ENCODE results near the gene OSTN. TPM values are rescaled to one million over a fixed set of nuclear protein-coding genes. Genes with fewer than 3 reads are reported as not detected.
"Not testable (repeated sequence)": the region's sequence is repeated elsewhere in the genome, so short reads cannot be mapped to it uniquely, and the experiment has no call there.

The OSTN gene
- total RNA-seq, 2 donors from 2014 or later, result not detected

DNA sequence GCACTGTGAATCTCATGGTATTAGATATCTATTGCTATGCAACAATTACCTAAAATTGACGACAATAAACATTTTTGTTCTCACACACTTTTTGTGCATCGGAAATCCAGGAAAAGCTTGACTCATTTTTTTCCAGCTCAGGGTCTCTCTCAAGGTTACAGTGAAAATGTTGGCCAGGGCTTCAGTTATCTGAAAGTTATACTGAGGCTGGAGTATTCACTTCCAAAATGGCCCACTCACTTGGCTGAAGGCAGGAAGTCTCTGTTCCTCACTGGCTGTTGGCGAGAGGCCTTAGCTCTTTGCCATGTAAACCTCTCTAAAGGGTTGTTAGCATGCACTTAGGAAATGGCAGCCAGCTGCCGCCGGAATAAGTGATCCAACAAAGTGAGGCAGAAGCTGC lies 41.4 kb downstream of the OSTN start:
- Mint-ChIP-seq H3K4me1 (no peaks in the 10 kb centered on the region), H3K27ac (no peak overlapping the region), H3K27me3 (no peaks in the 10 kb centered on the region), H3K9me3 (no peaks in the 10 kb centered on the region), H3K36me3 (ENCODE audit: low read depth) (no peaks in the 10 kb centered on the region), H3K4me3 (no peak overlapping the region)
- ATAC-seq (replicated peaks), result no peak

DNA sequence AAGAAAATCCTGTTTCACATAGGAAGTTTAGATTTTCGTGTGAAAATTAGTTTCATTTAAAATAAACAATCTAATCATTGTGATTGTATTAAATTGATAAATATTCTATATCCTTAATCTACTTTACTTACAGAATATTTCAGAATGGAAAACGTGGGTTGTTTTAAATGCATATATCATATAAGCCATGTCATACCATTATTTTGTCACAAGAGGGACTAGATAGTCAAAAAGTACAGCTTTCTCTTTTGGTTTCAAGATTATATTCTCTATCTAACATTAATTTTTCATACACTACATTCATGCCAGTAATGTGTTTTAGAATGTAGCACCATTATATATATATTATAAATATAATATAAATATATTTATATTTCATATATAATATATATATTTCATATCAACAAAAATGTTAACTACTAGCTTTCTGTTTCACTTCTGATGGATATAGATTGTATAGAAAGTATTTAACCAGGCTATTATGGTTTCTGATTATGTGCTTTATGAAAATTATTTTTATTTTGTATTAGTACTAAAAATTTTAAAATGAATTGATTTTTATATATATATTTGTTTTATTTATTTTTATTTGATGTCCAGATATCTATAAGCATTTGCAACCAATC lies 45.3 kb downstream of the OSTN start:
- Mint-ChIP-seq H3K4me3 (no peak overlapping the region), H3K27ac (no peak overlapping the region), H3K36me3 (ENCODE audit: low read depth) (no peaks in the 10 kb centered on the region), H3K27me3 (no peaks in the 10 kb centered on the region), H3K4me1 (no peaks in the 10 kb centered on the region), H3K9me3 (no peaks in the 10 kb centered on the region)
- ATAC-seq (replicated peaks), result no peak

DNA sequence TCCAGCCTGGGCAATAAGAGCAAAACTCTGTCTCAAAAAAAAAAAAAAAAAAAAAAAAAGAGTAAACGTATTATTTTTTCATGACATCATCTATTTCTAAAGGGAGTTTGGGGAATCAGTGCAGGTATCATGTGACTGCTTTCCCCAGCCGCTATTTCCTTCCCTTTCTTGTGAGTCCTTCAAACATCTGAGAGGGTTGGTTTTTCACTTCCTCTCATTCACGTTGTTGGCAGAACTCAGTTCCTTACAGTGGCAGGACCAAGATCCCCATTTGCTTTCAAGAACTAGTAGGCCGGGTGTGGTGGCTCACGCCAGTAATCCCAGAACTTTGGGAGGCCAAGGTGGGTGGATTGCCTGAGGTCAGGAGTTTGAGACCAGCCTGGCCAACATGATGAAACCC lies 47.0 kb downstream of the OSTN start:
- H3K27ac Mint-ChIP-seq; H3K4me1 Mint-ChIP-seq; H3K27me3 Mint-ChIP-seq; H3K9me3 Mint-ChIP-seq; H3K4me3 Mint-ChIP-seq; H3K36me3 Mint-ChIP-seq (ENCODE audit: low read depth); ATAC-seq (replicated peaks): not testable (repeated sequence)

DNA sequence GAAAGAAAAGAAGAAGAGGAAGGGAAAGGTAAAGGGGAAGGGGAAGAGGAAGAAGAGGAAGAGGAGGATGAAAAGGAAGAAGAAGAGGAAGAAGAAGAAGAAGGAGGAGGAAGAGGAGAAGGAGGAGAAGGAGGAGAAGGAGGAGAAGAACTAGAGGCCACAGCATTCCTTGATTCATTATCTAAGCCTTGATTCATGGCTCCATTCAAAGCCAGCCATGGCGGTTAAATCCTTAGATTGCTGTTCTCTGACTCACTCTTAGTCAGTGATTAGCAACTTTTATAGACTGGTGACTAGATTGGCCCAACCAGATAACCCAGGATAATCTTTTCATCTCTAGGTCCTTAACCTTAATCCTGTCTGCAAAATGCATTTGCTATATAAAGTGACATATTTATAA lies 47.6 kb downstream of the OSTN start:
- Mint-ChIP-seq H3K4me3 (no peak overlapping the region), H3K4me1 (no peaks in the 10 kb centered on the region), H3K27ac (no peak overlapping the region), H3K27me3 (no peaks in the 10 kb centered on the region), H3K9me3 (no peaks in the 10 kb centered on the region), H3K36me3 (ENCODE audit: low read depth) (no peaks in the 10 kb centered on the region)
- no peak for ATAC-seq (replicated peaks)

DNA sequence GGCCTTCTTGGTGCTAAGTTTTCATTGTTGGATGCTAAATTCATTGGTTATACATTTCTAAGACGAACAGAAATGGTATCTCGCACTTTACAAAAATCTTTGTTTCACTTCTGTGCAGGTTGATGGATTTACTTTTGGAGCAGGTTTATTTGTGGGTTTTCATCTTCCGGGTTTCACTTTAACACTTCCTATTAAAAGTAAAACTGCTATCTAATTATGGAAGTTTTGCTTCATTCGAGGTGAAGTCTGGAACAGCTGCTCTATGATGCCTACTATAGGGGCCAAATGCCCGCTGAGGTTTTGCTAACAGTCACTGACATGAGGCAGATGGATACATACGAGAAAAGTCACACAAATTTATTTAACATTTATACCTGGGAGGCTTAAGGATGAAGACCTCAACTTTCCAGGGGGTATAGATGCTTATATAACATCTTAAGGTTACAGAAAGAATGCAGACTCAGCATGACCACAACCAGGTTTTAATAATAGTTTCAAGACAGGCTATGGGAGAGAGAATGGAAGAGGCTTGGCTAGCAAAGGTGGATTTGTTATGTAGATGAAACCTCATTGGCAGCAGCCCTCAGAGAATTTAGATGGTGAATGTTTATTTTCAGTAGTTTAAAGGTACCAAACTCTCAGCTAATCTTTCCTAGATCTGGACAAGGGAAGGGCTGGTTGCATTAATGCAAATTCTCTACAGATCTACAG lies 54.2 kb downstream of the OSTN start:
- Mint-ChIP-seq H3K4me3 (no peak overlapping the region), H3K9me3 (no peaks in the 10 kb centered on the region), H3K27me3 (no peaks in the 10 kb centered on the region), H3K4me1 (no peaks in the 10 kb centered on the region), H3K36me3 (ENCODE audit: low read depth) (no peaks in the 10 kb centered on the region), H3K27ac (no peak overlapping the region)
- ATAC-seq (replicated peaks), result no peak

DNA sequence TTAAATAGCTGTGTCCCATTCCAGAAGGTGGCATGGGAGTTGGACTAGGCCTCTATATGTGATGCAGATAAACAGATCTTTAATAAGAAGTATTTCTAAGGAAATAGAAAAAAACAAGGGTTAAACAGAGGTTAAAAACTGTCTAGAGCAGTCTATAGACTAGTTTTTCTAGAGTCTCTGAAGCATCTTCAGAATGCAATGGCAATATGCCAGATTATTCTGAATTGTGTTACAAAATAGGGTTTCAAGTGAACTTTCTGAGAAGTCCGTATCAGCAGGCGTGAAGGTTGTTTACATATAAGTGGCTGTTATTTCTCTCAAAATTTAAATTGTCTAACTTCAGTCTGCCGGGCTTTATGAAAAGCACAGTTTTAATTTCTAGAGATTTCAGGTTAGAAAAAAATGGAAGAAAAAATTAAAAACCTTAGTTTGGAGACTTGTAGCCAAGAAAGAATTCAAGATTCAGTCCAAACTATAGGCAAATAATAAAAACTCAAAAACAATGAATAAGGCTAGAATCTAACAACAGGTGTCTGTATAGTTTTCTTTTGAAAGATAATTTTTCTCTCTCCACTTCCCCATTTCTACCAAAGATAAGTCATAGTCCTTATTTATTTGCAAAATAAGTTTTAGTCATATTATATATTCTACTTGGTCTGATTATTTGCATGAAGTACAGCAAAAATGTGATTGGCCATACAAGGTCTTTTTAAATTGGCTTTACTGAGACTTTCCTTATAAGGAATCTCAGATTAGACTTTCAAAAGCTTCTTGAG lies 55.2 kb downstream of the OSTN start:
- ATAC-seq (replicated peaks), result no peak
- Mint-ChIP-seq H3K27ac (no peak overlapping the region), H3K36me3 (ENCODE audit: low read depth) (no peaks in the 10 kb centered on the region), H3K9me3 (no peaks in the 10 kb centered on the region), H3K27me3 (peaks cover 3% of the 10 kb centered on the region), H3K4me3 (no peak overlapping the region), H3K4me1 (no peaks in the 10 kb centered on the region)

DNA sequence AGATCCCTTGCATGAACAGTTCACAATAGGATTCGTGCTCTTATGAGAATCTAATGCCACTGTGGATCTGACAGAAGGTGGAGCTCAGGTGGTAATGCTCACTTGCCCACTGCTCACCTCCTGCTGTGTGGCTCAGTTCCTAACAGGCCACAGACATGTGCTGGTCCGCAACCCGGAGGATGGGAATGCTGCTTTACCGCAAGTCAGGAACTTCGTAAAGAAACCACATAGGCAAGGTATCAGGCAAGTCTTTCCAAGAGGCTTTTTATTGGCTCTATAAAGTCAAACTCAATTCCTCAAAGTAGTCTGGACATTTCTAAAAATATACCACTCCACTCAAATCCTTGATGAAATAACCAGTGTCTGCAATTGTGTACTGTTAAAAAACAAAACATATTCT lies 56.1 kb downstream of the OSTN start:
- Mint-ChIP-seq H3K27me3 (peaks cover 3% of the 10 kb centered on the region), H3K36me3 (ENCODE audit: low read depth) (no peaks in the 10 kb centered on the region), H3K4me1 (no peaks in the 10 kb centered on the region), H3K9me3 (no peaks in the 10 kb centered on the region), H3K4me3 (no peak overlapping the region), H3K27ac (no peak overlapping the region)
- ATAC-seq (replicated peaks), result no peak

DNA sequence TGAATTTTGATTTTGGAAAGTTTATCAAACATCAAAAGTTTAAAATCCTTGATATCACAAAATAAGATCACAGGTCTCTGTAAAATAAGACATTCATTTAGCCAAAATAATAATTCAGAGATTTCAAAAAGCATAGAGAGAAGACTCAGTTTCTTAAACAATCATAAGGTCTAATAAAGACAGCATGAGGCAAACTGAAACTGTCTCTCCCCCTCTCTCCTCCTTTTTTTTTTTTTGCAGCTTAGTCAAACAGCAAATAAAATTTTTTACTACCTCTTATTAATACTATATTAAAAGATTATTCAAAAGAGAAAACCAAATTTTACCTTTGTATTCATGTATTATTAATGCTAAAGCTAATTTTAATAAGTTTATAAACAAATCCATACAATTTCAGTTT lies 57.4 kb downstream of the OSTN start:
- no peaks in the 10 kb centered on the region for H3K9me3 Mint-ChIP-seq
- H3K27ac Mint-ChIP-seq, result no peak overlapping the region
- H3K4me3 Mint-ChIP-seq, result no peak overlapping the region
- peaks cover 3% of the 10 kb centered on the region for H3K27me3 Mint-ChIP-seq
- no peak for ATAC-seq (replicated peaks)
- no peaks in the 10 kb centered on the region for H3K36me3 Mint-ChIP-seq (ENCODE audit: low read depth)
- H3K4me1 Mint-ChIP-seq, result no peaks in the 10 kb centered on the region

DNA sequence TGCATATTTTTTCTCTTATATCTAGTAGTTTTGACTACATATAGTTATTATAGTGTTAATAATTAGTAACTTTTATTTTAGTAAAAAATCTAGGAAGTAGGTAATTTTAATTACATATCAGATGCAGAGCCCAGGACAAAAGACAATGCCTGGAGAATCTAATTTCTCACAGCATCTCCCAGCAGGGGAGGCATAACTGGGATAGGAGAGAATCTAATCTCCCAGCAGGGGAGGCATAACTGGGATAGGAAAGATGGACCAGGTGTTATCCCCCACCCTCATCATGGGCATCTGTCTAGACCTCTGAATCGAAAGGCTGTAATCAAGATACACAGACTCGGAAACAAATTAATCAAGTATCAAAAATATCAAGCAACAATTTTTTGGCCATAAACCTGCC lies 58.2 kb downstream of the OSTN start:
- H3K4me3 Mint-ChIP-seq, result no peak overlapping the region
- peaks cover 3% of the 10 kb centered on the region for H3K27me3 Mint-ChIP-seq
- no peak overlapping the region for H3K27ac Mint-ChIP-seq
- no peaks in the 10 kb centered on the region for H3K4me1 Mint-ChIP-seq
- ATAC-seq (replicated peaks), result no peak
- H3K9me3 Mint-ChIP-seq, result no peaks in the 10 kb centered on the region
- H3K36me3 Mint-ChIP-seq (ENCODE audit: low read depth), result no peaks in the 10 kb centered on the region

DNA sequence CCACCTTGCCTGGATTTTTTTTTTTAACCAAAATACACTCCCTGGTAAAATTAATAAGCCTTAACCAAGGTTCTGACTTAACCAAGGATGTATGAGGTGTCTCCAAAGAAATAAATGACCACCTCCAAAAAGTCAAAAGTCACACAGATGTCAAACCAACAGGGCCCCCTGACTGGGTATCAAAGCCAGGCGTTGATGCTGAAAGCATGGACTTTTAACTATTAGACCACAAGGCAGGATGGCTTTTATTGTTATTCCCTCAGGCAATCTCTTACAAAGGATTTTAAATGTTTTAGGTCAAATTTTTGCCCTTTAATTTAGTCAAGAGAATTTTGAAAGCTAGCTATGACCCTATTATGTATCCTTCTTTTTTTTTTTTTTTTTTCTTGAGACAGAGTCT lies 60.4 kb downstream of the OSTN start:
- Mint-ChIP-seq H3K36me3 (ENCODE audit: low read depth) (no peaks in the 10 kb centered on the region), H3K27me3 (peaks cover 3% of the 10 kb centered on the region), H3K9me3 (no peaks in the 10 kb centered on the region), H3K27ac (no peak overlapping the region), H3K4me1 (no peaks in the 10 kb centered on the region), H3K4me3 (no peak overlapping the region)
- ATAC-seq (replicated peaks), result no peak

DNA sequence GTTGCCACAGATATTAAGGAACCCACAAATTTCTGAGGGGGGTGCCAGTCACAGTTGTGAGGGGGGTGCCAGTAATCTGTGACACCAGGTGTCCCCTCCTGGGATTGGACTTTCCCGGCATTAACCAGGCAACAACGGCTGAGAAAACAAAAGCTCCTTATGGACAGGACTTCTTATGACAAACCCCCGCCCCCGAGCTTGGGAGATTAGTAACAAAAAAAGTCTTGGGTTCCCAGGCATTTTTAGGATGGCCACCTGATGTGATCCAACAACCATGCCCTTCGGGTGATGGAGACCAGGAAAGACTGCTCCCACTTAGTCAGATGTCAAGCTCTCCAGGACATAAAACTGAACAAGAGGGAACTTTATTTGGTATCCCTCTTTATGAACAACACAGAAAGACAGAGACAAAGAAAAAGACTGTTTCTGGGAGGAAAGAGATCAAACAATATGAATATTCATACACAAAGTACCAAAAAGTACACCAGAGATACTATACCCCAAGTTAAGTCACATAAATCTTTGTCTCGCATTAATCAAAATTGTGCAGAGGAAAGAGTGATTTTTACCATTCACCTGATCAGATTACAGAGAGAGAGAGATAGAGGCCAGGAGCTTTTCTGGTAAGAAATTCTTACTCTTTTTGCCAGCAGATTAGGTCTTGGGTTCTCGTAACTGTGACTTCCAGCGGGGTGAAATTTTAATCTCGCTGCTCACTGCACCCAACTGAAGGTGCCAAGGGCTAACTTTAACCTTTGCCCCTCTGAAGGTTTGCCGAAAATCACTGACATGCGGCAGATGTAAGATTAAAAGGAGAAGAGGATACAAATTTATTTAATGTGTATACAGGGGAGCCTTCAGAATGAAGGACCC lies 61.6 kb downstream of the OSTN start:
- Mint-ChIP-seq H3K27ac (no peak overlapping the region), H3K9me3 (no peaks in the 10 kb centered on the region), H3K4me1 (no peaks in the 10 kb centered on the region), H3K4me3 (no peak overlapping the region), H3K36me3 (ENCODE audit: low read depth) (no peaks in the 10 kb centered on the region), H3K27me3 (peaks cover 3% of the 10 kb centered on the region)
- ATAC-seq (replicated peaks), result no peak

DNA sequence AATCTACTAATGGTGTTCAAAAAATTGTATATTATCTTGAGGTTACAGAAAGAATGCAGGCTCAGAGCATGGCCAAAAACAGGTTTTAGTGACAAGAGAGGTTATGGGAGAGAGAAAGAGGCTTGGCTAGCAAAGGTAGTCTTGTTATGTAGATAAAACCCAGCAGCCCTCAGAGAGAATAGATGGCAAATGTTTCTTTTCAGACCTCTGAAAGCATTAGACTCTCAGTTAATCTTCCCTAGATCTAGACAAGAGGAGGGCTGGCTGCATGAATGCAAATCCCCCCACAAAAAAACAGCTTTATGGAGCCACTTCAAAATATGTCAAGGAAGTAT lies 62.2 kb downstream of the OSTN start:
- ATAC-seq (replicated peaks), result no peak
- H3K9me3 Mint-ChIP-seq, result no peaks in the 10 kb centered on the region
- no peaks in the 10 kb centered on the region for H3K4me1 Mint-ChIP-seq
- peaks cover 3% of the 10 kb centered on the region for H3K27me3 Mint-ChIP-seq
- H3K27ac Mint-ChIP-seq, result no peak overlapping the region
- H3K4me3 Mint-ChIP-seq, result no peak overlapping the region
- no peaks in the 10 kb centered on the region for H3K36me3 Mint-ChIP-seq (ENCODE audit: low read depth)

DNA sequence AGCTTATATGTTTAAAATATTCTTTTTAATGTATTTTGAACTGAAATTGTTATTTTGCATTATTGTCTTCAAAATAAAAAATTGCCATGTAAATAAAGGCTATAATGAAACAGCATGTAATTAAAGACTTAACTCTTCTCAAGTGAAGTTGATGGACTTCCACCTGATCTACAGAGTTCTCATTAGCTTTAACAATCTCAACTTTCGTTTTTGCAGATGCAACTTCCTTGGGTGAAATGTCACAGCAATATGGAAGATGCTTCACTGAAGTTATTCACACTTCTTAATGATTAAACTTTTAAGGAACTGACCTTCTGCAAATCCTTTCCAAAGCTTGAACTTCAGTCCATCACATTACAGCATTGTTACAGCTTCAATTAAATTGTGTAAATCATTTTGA lies 63.6 kb downstream of the OSTN start:
- no peak overlapping the region for H3K27ac Mint-ChIP-seq
- ATAC-seq (replicated peaks), result no peak
- H3K4me1 Mint-ChIP-seq, result no peaks in the 10 kb centered on the region
- H3K4me3 Mint-ChIP-seq, result no peak overlapping the region
- H3K27me3 Mint-ChIP-seq, result peaks cover 3% of the 10 kb centered on the region
- no peaks in the 10 kb centered on the region for H3K9me3 Mint-ChIP-seq
- no peaks in the 10 kb centered on the region for H3K36me3 Mint-ChIP-seq (ENCODE audit: low read depth)

DNA sequence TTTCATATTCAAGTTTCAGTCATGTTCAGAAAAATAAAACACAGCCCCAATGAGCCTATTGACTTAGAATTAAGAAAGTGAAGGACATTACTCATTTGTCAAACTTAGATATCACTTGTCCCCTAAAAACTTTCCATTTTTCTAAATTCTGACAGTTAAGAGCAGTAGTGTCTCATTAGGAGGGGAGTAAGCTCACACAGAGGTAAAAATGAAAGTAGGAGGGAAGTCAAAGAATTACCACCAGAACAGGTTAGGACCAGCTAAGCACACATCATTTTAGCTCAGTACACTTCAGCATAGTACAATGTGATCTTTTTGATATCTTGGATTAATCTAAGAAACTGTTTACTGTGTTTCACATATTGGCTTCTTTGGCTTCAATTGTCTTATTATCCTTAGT lies 64.3 kb downstream of the OSTN start:
- Mint-ChIP-seq H3K4me3 (no peak overlapping the region), H3K9me3 (no peaks in the 10 kb centered on the region), H3K36me3 (ENCODE audit: low read depth) (no peaks in the 10 kb centered on the region), H3K27me3 (peaks cover 3% of the 10 kb centered on the region), H3K27ac (no peak overlapping the region), H3K4me1 (no peaks in the 10 kb centered on the region)
- ATAC-seq (replicated peaks), result no peak
